Hematopoietic multipotent progenitor cell treated with erythropoietin and hydrocortisone succinate and interleukin-3 and kit ligand, for 6 days (in vitro differentiated cells): ENCODE data around the gene INPP5F.
"Not testable (repeated sequence)": the region's sequence is repeated elsewhere in the genome, so short reads cannot be mapped to it uniquely, and the experiment has no call there.

Experiments used
- DNase-seq: peaks from one replicate; pipeline ENCODE4 v3.0.0-alpha.2; 2015

INPP5F gene

DNA sequence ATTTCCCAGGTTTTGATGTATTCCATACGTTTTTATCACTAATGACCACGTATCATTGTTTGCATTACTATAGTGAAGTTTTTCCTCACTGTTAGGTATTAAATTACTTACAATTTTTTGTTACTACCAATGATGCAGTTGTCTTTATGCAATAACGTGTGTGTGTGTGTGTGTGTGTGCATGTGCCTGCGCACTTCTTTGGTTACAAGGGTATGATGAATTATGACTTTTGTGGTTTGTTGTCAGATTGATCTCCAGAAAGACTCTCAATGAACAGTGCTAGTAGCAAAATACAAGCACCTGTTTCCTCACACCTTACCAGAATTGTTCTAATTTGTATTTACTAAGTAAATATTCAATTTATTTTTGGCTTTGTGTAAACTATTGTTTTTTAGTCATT lies 95.3 kb downstream of the INPP5F start:
- peak; percentile 30 for DNase-seq

DNA sequence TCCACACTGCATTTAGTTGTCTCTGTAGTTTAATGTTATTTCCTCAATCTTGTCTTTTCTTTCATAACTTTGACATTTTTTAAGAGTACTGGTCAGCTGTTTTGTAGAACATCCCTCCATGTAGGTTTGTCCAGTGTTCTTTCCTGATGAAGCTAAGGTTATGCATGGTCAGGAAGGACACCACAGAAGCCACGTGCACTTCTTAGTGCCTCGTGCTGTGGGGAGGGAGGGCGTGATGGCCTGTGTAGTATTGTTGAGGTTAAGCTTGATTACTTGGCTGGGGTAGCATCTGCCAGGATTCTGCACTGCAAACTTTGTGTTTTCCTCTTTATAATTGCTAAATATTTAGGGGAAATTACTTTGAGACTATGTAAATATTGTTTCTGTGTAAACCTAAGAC lies 98.4 kb downstream of the INPP5F start:
- DNase-seq: no peak

DNA sequence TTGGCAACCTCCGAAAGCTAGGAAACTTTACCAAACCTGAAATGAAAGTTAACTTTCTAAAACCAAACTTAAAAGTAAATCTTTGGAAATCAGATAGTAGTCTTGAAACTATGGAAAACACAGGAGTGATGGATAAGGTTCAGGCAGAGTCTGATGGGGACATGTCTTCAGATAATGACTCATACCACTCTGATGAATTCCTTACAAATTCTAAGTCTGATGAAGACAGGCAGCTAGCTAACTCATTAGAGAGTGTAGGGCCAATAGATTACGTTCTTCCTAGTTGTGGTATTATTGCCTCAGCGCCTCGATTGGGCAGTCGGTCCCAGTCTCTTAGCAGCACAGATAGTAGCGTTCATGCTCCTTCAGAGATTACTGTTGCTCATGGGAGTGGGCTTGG lies 100.9 kb downstream of the INPP5F start:
- DNase-seq: no peak

DNA sequence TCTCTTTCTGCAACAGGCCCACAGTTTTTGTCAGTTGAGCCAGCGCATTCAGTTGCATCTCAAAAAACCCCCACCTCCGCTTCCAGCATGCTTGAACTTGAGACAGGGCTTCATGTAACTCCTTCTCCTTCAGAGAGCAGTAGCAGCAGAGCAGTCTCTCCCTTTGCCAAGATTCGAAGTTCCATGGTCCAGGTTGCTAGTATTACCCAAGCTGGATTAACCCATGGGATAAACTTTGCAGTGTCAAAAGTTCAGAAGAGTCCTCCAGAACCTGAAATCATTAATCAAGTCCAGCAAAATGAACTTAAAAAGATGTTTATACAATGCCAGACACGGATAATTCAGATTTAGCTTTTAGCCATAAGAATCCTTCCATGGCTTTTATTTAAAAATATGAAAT lies 101.6 kb downstream of the INPP5F start:
- DNase-seq: no peak

DNA sequence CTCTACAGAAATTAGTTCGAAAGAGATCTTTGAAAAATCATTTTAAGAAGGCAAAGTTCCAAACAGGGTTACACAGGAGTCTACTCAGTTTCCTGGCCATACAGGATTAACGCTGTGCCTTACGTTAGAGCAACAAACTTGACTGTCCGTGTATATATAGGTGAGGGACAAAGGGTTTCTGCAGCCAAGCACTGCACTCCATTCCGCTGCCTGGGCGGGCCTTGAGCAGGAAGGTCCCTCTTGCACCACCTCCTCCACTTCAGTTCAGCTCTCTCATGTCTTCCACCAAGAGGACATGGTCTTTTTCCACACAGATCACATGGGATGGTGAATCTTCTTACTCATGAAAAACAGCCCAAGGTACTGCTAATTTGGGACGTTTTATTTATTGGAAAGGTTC lies 103.6 kb downstream of the INPP5F start:
- no peak for DNase-seq

DNA sequence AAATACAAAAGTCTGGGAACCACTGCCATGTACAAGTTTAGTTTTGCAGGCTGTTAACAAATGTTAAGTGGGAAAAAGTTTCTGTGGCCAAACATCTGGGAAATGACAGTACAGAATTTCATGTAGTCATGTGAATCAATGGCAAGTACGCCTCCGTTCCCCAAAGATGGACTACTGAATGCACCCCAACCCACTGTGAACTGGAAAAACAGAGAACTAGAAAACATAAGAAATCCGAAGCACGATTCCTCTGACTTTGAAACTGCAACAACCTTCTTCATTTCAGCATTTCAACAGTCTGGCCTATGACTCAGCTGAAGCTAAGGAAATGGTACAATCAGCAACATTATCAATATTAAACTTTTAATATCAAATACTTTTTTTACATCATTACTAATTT lies 105.0 kb downstream of the INPP5F start:
- DNase-seq: no peak

DNA sequence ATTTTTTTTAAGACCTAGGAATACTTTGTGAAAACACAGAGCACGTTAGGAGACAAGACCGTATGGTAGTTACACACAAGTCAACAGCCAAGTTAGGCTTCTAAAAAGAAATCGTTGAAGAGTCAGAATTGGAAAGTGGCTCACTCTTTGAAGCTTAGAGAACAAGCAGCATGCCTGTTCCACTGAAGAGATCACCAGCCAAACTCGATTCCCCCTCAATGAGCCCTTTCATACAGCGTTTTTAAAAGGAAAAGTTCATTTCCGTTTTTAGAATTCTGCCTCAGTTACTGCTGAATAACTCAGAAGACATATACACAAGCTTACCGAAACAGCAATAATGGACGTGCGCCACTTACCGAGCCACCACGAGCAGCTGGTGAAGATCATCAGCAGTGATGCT lies 105.8 kb downstream of the INPP5F start:
- DNase-seq: no peak

DNA sequence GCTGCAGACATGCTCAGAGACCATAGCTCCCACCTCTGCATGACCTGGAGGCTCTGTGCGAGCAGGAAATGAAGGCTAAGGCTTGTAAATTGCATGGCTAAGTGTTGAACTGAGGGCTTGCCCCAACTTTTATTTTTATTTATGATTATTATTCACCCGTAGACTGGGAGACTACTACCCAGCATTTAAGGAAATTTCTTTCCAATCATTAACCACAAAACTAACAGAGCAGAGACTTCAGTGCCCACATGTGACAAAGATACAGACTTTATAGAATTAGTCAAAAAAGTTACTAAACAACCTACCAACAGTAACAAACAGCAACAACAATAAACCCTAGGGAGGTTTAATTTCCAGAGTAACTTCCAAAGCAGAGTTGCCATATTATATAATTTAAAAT lies 107.1 kb downstream of the INPP5F start:
- no peak for DNase-seq

DNA sequence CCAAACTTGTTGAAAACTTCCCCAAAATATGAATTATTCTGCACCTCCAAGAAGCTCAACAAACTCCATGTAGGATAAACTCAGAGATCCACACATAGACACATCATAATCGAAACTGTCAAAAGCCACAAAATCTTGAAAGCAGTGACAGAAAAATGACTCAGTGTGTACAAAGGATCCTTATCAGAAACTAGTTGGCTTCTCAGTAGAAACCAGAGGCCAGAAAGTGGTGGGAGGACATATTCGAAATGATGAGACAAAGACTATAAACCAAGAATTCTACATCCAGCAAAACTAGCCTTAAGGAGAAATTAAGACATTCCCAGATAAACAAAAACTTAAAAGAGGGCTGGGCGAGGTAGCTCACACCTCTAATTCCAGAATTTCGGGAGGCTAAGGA lies 108.3 kb downstream of the INPP5F start:
- DNase-seq: peak; percentile 53

DNA sequence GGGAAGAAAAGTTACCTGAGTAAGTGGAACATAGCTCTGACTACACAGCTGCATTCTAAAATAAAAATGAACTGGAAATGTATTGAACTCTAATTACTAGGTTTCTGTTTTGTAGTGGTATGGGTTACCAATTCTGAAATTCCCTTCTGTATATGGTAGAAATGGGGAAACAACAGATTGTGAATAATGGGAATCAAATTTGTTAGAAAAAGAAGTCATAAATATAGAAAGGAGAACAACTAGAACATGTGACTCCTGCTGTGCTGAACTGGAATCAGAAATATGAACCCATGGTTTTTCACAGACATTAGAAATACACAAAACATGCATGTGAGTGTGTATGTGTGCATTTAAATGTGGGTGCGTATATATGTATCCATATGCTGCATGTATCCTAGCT lies 119.8 kb downstream of the INPP5F start:
- no peak for DNase-seq

DNA sequence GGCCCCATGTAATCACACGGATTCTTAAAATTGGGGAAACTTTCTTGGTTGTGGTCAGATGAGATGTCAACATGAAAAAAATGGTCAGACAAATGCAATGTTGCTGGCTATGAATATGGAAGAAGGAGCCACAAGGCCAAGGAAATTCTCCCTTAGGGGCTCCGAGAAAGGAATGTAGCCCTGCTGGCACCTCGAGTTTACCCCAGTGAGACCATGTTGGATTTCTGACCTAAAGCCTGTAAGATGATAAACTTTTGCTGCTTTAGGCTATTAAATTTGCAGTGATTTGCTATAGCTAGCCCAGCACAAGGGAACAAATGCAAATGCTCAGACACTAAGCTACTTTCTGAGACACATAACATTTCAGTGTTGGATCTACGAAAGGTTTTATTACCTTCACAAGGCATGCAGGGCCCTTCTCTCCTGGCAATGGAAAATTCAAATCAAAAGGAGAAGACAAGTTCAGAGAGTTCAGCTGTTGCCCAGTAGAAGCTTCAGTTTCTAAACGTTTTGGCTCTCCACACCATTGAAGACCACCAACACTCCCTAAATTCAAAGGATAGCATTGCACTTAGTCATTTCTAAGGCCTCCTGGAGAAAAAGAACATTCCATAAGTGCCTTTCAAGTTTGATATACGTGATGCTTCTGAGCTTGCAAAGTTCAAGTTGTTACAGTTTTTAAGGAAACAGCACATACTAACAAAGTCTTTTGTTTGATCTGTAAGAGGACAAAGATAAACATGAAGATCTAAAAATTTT lies 123.4 kb downstream of the INPP5F start:
- no peak for DNase-seq

DNA sequence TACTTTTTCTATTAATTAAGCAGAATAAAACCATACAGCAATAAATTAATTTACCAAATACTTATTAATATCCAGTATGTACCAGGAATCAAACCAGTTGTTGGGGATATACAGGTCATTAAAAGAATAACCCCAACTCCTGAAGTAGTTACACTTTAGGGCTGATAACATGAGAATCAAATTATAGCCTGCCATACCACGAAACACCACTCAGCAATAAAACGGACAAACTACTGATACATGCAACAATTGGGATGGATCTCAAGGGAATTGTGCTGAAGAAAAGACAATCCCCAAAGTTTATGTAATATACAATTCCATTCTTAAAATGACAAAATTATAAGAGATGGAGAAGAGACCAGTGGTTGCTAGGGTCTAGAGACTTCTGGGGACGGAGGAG lies 124.1 kb downstream of the INPP5F start:
- DNase-seq: no peak

DNA sequence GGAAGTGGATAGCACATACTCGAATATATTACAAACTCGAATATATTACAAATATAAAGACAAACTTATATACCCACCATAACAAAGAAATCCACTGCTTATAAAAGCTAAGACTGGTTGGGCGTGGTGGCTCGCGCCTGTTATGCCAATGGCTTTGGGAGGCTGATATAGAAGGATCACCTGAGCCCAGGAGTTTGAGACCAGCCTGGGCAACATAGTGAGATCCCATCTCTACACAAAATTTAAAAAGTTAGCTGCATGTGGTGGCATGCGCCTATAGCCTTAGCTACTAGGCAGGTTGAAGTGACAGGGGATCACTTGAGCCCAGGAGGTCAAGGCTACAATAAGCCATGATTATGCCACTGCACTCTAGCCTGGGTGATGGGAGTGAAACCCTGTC lies 126.4 kb downstream of the INPP5F start:
- no peak for DNase-seq

DNA sequence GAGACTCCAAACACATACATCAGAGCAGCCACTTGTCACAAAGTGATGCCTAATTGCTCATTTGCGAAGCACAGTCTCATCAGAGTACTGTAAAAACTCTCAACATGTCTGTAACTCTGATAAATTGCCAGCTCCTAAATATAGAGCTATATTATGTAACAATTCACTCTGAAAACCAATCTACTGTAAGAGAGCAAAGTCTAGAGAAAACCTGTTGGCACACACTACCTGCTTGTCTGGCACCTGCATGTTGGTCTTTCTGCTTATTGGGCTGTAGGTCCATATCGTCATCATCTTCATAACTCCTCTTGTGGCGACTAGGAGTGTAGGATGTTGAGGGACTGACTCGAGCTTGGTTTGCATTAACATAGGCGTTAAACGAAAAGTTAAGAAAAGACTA lies 127.0 kb downstream of the INPP5F start:
- DNase-seq: no peak

DNA sequence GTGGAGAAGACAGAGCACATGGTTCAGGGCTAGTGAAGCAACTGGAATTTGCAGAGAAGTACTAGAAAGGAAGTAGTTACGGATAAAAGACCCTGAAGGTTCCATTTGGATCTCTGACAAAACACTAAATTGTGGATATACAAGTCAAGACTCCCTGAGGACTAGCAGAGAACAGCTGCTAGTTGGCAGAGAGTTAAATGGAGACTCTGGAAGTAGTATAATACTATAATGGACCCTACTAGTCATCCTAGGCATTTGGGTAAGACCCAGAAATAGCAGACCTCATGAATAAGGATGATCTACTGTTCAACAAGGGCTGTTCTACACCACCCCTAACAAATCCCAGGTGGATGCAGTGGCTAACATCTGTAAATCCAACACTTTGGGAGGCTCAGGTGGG lies 127.7 kb downstream of the INPP5F start:
- no peak for DNase-seq

DNA sequence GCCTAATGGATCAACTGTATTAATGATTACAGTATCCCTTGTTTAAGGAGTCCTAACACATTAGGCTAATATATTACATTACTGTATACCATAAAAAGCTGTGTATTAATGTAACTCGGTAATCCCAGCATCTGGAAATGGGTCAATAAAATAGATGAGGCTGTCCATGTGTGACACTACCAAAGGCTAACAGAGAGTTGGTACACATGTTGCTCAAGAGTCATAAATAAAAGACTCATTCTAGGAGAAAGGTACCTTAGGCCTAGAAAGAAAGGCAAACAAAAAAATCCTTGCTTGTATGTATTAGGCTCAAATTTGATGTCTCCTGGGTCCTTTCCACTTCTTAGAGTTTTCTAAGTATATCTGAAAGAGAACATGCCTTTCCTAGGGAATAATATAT lies 132.2 kb downstream of the INPP5F start:
- no peak for DNase-seq

DNA sequence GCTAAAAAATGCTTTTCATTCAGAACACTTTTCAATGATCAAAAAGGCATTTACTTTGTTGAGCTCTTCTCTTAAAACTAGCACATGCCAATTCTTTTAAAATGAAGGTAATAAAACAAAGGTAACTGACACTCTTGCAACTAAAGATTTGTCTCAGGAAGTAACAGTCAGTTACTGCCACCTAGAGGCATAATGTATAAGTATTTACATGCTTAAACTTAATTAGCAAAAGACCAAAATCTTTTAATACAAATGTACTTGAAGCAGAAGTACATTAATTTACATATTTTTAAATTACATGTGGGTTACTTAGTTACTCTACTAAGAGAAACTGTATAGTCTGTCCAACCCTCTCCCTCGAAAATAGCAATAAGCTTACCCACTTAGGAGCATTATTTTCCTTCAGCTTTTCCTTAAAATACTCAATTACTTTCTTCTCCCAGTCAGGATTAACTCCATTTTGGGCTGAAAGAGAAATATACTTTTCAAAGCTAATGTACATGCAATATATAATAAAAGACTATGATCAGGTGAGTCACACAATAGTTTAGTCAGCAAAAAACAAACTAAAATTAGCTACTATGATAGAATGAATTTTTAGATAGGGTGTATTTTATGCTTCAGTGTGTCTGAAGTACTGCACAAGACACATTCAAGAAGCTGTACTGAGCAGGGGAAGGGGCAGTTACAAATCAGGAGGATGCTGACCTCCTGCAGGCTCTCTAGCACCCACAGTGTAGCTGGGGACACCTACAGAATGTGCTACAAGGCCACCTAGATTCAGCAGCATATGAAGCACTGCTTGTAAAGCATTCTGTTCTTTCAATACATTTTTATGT lies 133.8 kb downstream of the INPP5F start:
- DNase-seq: peak; percentile 84

DNA sequence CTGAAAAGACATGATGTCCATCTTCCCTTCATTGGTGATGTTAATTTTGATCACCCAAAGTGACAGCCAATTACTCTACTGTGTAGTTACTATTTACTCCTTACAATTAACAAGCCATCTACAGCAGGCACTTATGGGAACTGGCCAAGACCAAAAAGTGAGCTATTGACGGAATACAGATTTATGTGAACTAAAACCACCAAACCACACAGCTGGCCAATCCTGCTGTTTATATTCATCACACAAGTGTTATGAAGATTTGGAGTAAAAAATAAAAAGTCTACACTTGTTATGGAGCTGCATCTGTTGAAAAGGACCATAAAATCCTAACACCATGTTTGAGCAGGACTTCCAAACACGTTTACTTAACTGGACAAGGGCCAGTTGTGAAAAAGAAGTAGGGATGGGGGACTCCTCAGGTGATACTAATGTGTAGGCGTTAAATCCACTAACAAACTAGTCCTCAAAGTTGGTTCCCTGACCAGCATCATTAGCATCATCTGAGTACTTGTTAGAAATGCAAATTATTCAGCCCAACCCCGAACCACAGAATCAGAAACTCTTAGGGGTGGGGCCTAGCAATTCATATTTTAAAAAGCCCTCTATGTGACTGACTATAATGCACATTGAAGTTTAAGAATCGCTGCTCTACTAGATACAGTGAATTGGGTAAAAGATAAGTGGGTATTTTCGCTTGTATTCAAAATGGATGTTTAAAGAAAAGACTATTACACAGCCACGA lies 135.2 kb downstream of the INPP5F start:
- DNase-seq: no peak

DNA sequence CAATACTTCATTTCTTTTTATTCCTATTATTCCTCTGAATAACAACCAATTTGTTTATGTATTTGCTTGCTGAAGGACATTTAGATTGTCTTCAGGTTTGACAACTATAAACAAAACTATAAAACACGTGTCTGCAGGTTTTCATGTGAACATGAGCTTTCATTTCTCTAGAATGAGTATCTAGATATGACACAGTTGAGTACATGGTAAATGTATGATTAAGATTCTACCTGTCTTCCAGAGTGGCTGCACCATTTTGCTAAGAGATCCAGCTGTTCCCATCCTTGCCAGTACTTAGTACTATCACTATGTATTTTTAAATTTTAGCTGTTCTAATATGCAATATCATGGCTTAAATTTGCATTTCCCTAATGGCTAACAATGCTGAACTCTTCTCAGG lies 136.7 kb downstream of the INPP5F start:
- no peak for DNase-seq

DNA sequence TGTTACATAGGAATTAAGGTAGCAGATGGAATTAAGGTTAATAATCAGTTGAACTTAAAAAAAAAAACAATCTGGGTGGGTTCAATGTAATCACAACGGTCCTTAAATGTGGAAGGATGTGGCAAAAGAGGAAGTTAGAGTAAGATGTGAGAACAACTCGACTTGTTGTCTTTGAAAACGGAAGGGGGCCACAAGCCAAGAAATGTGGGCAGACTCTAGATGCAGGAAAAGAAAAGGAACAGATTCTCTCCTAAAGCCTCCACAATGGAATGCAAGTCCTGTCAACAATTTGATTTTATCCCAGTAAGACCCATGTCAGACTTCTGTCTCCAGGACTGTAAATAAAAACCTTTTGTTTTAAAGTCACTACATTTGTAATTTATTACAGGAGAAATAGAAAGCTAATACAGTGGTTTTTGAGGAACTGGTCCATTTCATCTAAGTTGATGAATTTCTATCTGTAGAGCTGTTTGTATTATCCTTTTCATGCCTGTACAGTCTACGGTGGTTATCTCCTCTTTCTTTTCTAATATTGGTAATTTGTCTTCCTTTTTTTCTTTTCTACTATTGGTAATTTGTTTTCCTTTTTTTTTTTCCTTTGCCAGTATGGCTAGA lies 138.2 kb downstream of the INPP5F start:
- DNase-seq: no peak

DNA sequence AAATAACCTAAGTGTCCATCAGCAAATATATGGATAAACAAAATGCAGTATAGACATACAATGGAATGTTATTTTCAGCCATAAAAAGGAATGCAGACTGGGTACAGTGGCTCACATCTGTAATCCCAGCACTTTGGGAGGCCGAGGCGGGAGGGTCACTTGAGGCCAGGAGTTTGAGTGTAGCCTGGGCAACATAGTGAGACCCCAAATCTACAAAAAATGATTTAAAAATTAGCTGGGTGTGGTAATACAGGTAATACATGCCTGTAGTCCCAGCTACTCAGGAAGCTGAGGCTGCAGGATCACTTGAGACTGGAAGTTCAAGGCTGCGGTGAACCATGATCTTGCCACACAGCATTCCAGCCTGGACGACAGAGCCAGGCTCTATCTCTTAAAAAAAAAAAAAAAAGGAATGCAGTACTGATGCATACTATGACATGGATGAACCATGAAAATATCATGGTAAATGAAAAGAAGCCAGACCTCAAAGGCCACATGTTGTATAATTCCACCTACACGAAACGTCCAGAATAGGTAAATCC lies 139.9 kb downstream of the INPP5F start:
- no peak for DNase-seq

DNA sequence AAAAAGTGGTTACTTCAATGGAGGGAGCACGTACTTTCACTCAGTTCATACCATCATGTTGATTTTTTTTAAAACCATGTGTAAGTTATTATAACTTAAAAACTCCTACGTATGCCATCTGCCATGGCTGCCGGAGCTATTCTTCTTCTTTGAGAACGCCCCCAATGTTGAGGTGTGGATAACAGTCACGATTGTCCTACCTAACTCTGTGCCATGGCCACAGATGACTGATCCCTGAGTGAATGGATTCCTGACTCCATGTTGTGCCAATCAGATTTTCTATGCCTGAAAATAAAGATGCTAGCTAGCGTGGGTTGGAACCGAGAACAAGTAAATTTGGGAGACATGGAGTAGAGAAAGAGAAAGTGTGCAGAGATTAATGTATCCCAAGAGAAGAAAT lies 141.5 kb downstream of the INPP5F start:
- DNase-seq: no peak

DNA sequence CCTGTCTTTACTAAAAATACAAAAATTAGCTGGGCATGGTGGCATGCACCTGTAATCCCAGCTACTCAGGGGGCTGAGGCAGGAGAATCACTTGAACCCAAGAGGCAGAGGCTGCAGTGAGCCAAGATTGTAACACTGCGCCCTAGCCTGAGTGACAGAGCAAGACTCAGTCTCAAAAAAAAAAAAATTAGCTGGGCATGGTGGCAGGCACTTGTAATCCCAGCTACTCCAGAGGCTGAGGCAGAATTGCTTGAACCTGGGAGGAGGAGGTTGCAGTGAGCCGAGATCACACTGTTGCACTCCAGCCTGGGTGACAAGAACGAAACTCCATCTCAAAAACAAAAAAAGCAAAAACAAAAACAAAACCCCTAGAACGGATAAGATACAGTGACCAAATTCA lies 143.5 kb downstream of the INPP5F start:
- not testable (repeated sequence) for DNase-seq
